ENCODE results near the gene EFL1.

- TF ChIP-seq CTCF (IDR thresholded peaks at IDR 0.05) (no peak), ZNF121 (CRISPR knock-in tag; IDR thresholded peaks at IDR 0.05) (no peak), USF2 (CRISPR knock-in tag; IDR thresholded peaks at IDR 0.05) (no peak), CREB1 (CRISPR knock-in tag; IDR thresholded peaks at IDR 0.05) (no peak), ZBTB21 (CRISPR knock-in tag; IDR thresholded peaks at IDR 0.05; ENCODE audit: borderline replicate concordance) (no peak), MYBL2 (CRISPR knock-in tag; IDR thresholded peaks at IDR 0.05) (no peak), GTF2I (CRISPR knock-in tag; conservative IDR thresholded peaks at IDR 0.05) (no peak), MAX (CRISPR knock-in tag; IDR thresholded peaks at IDR 0.05) (no peak), TEAD1 (CRISPR knock-in tag; IDR thresholded peaks at IDR 0.05) (no peak), GABPB1 (CRISPR knock-in tag; IDR thresholded peaks at IDR 0.05) (peak; percentile 28; the same call in 1 of the 2 replicates), CBFB (CRISPR knock-in tag; IDR thresholded peaks at IDR 0.05; ENCODE audit: low read depth) (no peak), ZSCAN18 (CRISPR knock-in tag; IDR thresholded peaks at IDR 0.05) (no peak)
Measured at GRCh38 chr15:82093774-82094211, 168.7 kb downstream of the EFL1 start.

Measured in WTC11 (cell line).